HG02943 (cell line): ENCODE data around the gene RNF20.
A peak's percentile ranks its signal among the peaks of the same experiment; 100 is the strongest.
"Not testable (repeated sequence)": the region's sequence is repeated elsewhere in the genome, so short reads cannot be mapped to it uniquely, and the experiment has no call there.

Experiments used
- ATAC-seq: cut with Tn5 transposase; IDR thresholded peaks from one replicate; pipeline ENCODE4 v1.9.1; 2021; ENCODE audit warnings: mild to moderate bottlenecking, low read depth, moderate library complexity; ENCODE audit not compliant: unreplicated experiment

Gene RNF20

GRCh38 chr9:101587332-101588043 lies 53.8 kb downstream of the RNF20 start:
- no peak for ATAC-seq

GRCh38 chr9:101590074-101590473 lies 56.4 kb downstream of the RNF20 start:
- ATAC-seq = not testable (repeated sequence)

GRCh38 chr9:101590901-101591300 lies 57.2 kb downstream of the RNF20 start:
- no peak for ATAC-seq

DNA sequence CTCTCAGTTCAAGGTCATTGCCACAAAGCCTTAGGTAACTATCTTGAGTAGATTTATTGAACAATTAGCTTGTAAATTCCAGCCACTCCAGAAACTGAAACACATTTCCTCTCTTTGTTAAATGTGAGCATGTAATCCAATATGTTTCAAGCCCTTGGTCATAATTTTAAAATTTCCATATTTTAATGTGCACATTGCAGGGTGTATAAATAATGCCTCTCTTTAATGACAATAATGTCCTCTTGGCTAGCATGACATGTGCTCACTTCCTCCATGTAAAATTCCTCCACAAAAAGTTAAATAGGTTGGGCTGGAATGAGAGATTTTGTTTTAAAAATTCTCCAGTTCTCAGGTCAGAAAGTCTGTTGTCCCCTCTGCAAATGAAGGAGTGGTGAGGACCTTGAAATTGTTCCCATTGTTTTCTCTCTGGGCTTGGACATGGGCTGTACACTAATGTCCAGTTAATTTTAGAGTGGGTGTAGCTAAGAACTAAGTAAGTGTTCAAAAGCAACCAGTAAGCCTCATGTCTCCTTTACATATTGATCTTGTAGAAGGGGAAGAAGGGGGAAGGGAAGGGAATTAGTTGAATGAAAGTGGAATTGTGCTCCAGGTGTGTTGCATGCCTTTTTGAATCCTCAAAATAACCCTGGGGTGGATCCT lies 58.3 kb downstream of the RNF20 start:
- ATAC-seq = no peak

- ATAC-seq = no peak
Measured at GRCh38 chr9:101592788-101593187, 59.1 kb downstream of the RNF20 start.

DNA sequence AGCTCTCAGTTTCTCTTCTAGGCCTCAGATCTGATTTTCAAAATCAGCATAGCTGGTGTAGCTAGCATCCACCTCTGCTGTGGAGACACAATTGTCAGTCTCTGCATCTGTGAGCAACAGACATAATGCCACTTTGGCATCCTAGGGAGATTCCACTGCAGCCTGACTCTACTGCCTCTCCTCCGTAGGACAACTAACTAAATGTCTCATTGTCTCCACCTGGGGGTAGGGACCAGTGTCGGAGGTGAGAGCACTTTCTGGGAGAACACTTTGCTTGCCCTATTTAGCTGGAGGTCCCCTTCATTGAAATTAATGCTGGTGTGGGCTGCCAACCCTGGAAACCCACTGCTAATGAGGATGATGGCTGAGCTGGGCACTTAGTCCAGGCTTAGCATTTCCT lies 59.7 kb downstream of the RNF20 start:
- ATAC-seq = no peak

GRCh38 chr9:101594796-101595195 lies 61.1 kb downstream of the RNF20 start, which contains the start of gene PPP3R2:
TSS of gene PPP3R2 (minus strand) at chr9:101594969. CDS start at chr9:101594921, 48 bp downstream.
- ATAC-seq = no peak

- ATAC-seq = peak; percentile 64
Measured at GRCh38 chr9:101601904-101602765, 68.5 kb downstream of the RNF20 start.

DNA sequence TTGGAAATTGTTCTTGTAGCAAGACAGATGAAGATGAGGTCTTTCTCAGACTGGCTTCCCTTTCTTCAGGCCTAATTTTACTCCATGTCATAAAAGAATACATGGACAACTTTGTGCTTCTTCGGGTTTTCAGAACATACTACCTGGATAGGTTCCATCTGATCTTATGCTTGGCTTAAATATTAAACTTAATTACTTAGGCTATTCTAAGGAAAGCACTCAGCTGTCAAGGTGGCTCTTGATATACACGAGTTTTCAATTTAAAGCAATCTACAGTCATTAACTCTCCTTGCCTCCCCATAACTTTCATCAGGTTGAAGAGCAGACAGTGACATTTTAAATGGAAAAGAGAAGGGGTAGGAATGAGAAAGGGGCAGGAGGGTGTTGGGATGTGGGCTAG lies 70.6 kb downstream of the RNF20 start:
- ATAC-seq = no peak

DNA sequence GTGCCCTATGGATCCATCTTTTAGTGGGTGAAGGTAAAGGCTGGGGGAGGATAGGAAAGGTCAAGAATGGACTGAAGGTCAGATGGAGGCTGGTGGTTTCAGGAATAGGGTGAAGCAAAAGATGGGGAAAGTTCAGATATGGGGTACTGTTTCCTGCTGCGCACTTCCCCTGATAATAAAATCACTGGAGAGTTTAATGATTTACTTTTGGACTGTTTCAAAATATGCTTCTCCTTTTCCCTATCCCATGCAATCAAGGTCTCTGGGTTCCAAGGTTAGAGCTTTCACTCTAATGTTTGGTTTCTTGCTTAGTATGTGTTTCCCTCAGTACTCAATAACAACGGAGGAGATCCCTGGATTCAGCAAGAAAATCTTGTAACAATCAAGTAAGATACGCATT lies 71.9 kb downstream of the RNF20 start:
- ATAC-seq = no peak
